ENCODE results near the gene ITM2B.

ITM2B gene

GRCh38 chr13:48266701-48267639, 34.0 kb downstream of the ITM2B start:
- DNase-seq (ENCODE audit: low spot score), result no peak
- no peak for TF ChIP-seq CTCF (IDR thresholded peaks at IDR 0.05)
- Histone ChIP-seq H3K27ac (no peak overlapping the region), H3K4me3 (no peak overlapping the region)

GRCh38 chr13:48268019-48268418, 35.0 kb downstream of the ITM2B start:
- Histone ChIP-seq H3K27ac (no peak overlapping the region), H3K4me3 (no peak overlapping the region)
- TF ChIP-seq CTCF (IDR thresholded peaks at IDR 0.05), result no peak
- no peak for DNase-seq (ENCODE audit: low spot score)

GRCh38 chr13:48273346-48273745, 40.3 kb downstream of the ITM2B start:
- no peak for DNase-seq (ENCODE audit: low spot score)
- Histone ChIP-seq H3K27ac (no peak overlapping the region), H3K4me3 (no peak overlapping the region)
- TF ChIP-seq CTCF (IDR thresholded peaks at IDR 0.05), result no peak

GRCh38 chr13:48275507-48275906, 42.5 kb downstream of the ITM2B start:
- no peak for TF ChIP-seq CTCF (IDR thresholded peaks at IDR 0.05)
- no peak overlapping the region for H3K27ac ChIP-seq
- no peak for DNase-seq (ENCODE audit: low spot score)
- no peak overlapping the region for H3K4me3 ChIP-seq

GRCh38 chr13:48278806-48279205, 45.8 kb downstream of the ITM2B start:
- TF ChIP-seq CTCF (IDR thresholded peaks at IDR 0.05), result no peak
- H3K4me3 ChIP-seq, result no peak overlapping the region
- no peak overlapping the region for H3K27ac ChIP-seq
- no peak for DNase-seq (ENCODE audit: low spot score)

- no peak for DNase-seq (ENCODE audit: low spot score)
- no peak for TF ChIP-seq CTCF (IDR thresholded peaks at IDR 0.05)
Measured at GRCh38 chr13:48281556-48281955, 48.5 kb downstream of the ITM2B start.

GRCh38 chr13:48291730-48292129, 58.7 kb downstream of the ITM2B start:
- TF ChIP-seq CTCF (IDR thresholded peaks at IDR 0.05), result no peak
- DNase-seq (ENCODE audit: low spot score), result no peak
- Histone ChIP-seq H3K4me3 (no peak overlapping the region), H3K27ac (no peak overlapping the region)

More at GRCh38 chr13:48281556-48281955, 48.5 kb downstream of the ITM2B start:
- no peak overlapping the region for H3K4me3 ChIP-seq
- H3K27ac ChIP-seq, result no peak overlapping the region
